D721Med (cell line): Measurements from ENCODE around the gene OSM.

Source experiments
- DNase-seq: peaks from one replicate; pipeline ENCODE4 v3.0.0; 2011; ENCODE audit warnings: low spot score; ENCODE audit not compliant: insufficient read length
- FAIRE-seq: peaks from 2 replicates; lab custom pipeline; 2011; peaks lifted over from hg19 to GRCh38; lab: Jason Lieb, UNC
- CTCF ChIP-seq: IDR thresholded peaks from 2 replicates; pipeline ENCODE4 v1.5.1; 2012; ENCODE audit warnings: mild to moderate bottlenecking, control low read depth; ENCODE audit not compliant: insufficient read depth; ENCODE audit errors: missing control alignments

The OSM gene

GRCh38 chr22:30252411-30253204 is 14.0 kb downstream of the OSM start:
- DNase-seq (no peak), FAIRE-seq (no peak)

GRCh38 chr22:30251711-30252110 is 14.9 kb downstream of the OSM start:
- DNase-seq (no peak), FAIRE-seq (no peak)
- no peak for TF ChIP-seq CTCF

More at GRCh38 chr22:30252411-30253204, 14.0 kb downstream of the OSM start:
- no peak for TF ChIP-seq CTCF

- DNase-seq: no peak
- no peak for FAIRE-seq
- no peak for TF ChIP-seq CTCF
Measured at GRCh38 chr22:30250661-30251267, 15.9 kb downstream of the OSM start.

- TF ChIP-seq CTCF: no peak
- FAIRE-seq: no peak
- no peak for DNase-seq
Measured at GRCh38 chr22:30250039-30250565, 16.5 kb downstream of the OSM start.

GRCh38 chr22:30249049-30250038 is 17.3 kb downstream of the OSM start:
- FAIRE-seq (no peak), DNase-seq (no peak)
- no peak for TF ChIP-seq CTCF

GRCh38 chr22:30248484-30248883 is 18.2 kb downstream of the OSM start:
- DNase-seq (no peak), FAIRE-seq (no peak)
- no peak for TF ChIP-seq CTCF
